RCC 7860 (cell line): ENCODE data around the gene NCKAP5.

ENCODE experiments used
- DNase-seq: peaks from one replicate; pipeline ENCODE4 v3.0.0-alpha.2; 2015; ENCODE audit warnings: low spot score
- FAIRE-seq: peaks from 2 replicates; lab custom pipeline; 2012; peaks lifted over from hg19 to GRCh38; lab: Jason Lieb, UNC

NCKAP5 gene

GRCh38 chr2:133062931-133063665, 505.2 kb downstream of the NCKAP5 start:
- DNase-seq, result no peak
- FAIRE-seq, result no peak

DNA sequence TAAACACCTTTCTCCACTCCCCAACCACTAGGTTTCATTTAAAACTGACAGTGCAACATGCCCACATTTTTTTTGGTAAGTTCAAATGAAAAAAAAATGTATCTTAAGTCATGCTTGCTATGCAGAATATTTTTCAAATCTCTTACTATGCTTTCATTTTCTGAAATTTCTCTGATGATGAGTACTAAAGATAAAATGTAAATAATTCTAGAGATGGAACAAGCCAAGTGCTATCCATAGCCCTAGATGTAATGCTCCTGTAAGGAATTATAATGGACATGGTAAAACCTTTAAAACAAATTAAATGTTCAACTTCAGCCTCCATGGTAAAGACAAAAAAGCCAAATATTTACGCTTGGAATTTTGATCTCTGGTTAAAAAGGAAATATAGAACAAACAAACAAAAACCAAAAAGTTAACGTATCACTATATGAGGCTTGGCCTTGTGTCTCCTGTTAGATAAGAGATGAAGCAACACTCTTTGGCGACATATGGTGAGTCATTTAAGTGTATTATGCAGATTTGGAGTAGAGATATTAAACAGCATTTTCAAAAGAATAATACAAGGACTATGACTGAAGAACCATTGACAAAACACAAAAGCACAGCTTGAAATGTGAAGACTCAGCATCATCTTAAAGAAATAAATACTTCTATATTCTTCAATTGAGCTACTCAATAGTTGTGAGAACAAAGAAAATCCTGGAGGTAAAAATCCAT, 506.2 kb downstream of the NCKAP5 start:
- DNase-seq (no peak), FAIRE-seq (no peak)

DNA sequence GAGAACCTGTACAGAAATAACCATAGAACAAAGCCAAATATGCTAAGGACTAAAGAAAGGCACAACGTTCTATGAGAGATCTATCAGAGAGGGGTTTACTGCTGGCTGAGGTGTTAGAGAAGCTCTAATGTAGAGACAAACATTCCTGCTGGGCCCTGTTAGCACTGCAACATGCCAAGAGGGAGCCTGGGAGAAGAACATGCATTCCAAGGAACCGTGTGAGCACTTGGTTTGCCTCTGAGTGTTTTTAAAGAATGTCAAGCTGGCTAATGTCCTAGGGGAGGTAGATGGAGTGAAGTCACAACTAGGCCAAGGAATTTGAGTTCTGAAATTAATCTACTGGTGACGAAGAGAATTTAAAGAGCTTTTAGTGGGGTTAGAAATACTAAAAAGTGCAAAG, 514.0 kb downstream of the NCKAP5 start:
- DNase-seq, result no peak
- no peak for FAIRE-seq

- DNase-seq, result no peak
- FAIRE-seq, result no peak
Measured at GRCh38 chr2:133053541-133053940, 514.7 kb downstream of the NCKAP5 start.

- no peak for FAIRE-seq
- DNase-seq, result peak; percentile 58
Measured at GRCh38 chr2:133045787-133046186, 522.5 kb downstream of the NCKAP5 start.

DNA sequence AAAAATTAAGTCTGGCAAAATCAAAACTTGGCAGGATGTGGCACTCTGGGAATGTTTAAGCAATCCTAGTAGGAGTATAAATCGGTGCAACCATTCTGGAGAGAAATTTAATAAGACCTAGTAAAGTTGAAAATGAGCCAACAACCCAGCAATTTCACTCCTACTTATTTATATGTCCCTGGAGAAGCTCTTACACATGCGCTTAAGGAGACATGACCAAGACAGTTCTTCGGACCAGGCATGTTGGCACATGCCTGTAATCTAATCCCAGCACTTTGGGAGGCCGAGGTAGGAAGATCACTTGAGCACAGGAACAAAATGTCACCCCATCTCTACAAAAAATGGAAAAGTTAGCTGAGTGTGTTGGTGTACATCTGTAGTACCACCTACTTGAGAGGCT, 523.7 kb downstream of the NCKAP5 start:
- DNase-seq (no peak), FAIRE-seq (no peak)

- DNase-seq, result peak; percentile 48
Measured at GRCh38 chr2:133040170-133040569, 528.1 kb downstream of the NCKAP5 start.

DNA sequence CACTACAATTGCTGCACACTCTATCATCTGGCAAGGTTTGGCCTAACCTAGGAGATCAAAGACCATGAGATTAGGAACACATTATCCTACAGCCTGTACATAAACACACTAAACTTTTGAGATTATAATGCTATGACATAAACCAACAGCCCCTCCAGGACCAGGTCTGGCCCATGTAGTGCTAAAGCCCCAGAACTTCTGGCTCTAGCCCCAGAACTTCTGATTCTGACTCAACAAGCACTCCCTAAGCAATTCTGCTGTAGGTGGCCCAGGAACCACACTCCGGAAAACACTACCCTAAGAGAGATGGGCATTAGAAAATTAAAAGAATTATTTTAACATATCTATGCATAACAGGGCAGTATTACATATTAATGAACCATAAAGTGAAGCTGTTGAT, 528.7 kb downstream of the NCKAP5 start:
- no peak for FAIRE-seq

More at GRCh38 chr2:133040170-133040569, 528.1 kb downstream of the NCKAP5 start:
- FAIRE-seq, result no peak

GRCh38 chr2:133026536-133027177, 541.6 kb downstream of the NCKAP5 start:
- FAIRE-seq (no peak), DNase-seq (no peak)

More for the DNA sequence above, 528.7 kb downstream of the NCKAP5 start:
- DNase-seq, result no peak

- FAIRE-seq (no peak), DNase-seq (no peak)
Measured at GRCh38 chr2:133025004-133025403, 543.3 kb downstream of the NCKAP5 start.

- DNase-seq (no peak), FAIRE-seq (no peak)
Measured at GRCh38 chr2:133012847-133013734, 555.2 kb downstream of the NCKAP5 start.

- DNase-seq (no peak), FAIRE-seq (no peak)
Measured at GRCh38 chr2:133004623-133005022, 563.6 kb downstream of the NCKAP5 start.

GRCh38 chr2:132999421-132999820, 568.8 kb downstream of the NCKAP5 start:
- FAIRE-seq (no peak), DNase-seq (no peak)

- no peak for FAIRE-seq
Measured at GRCh38 chr2:132998221-132998620, 570.0 kb downstream of the NCKAP5 start.

DNA sequence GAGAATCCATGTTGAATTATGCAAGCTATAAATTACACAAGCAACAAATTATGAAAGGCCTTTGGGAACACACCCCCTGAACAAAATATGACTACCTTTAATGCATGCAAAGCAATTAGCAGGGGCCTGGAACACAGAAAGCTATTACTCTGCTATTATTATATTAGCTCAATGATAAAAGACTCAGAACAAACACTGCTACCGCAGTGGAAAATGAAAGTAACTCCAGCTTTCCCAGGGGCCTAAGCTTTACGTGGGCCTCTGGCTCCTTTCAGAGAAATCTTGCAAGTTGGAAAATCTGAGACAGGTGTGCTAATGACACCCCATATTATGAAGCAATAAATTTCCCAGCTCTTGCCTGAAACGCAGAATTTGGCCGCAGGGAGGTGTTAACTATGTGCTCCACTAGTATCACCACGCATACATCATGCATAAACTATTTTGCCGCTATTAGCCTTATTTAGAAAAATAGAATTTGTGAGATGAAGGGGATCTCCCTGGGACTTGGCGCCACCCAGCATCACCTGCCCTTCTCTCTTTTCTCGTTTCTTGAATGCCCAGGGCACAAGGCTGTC, 576.7 kb downstream of the NCKAP5 start:
- FAIRE-seq (no peak), DNase-seq (no peak)

More at GRCh38 chr2:132998221-132998620, 570.0 kb downstream of the NCKAP5 start:
- no peak for DNase-seq

DNA sequence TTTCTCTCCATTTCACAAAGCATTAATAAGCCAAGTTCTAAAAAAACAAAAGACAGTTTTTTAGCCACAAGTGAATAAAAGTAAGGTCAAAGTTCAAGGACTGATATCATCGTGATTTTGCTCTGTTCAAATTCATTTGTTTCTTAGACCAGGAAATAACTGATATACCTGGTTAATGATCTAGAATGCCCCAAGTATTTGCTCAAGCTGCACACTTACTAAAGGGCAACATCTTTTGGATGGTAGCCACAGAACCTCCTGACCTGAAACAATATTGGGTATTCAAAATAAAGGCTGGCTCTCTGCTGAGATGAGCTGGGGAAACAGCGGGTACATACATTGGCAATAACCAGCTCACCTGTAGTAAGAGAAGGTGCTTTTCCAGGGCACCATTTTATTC, 583.5 kb downstream of the NCKAP5 start:
- DNase-seq (no peak), FAIRE-seq (no peak)

DNA sequence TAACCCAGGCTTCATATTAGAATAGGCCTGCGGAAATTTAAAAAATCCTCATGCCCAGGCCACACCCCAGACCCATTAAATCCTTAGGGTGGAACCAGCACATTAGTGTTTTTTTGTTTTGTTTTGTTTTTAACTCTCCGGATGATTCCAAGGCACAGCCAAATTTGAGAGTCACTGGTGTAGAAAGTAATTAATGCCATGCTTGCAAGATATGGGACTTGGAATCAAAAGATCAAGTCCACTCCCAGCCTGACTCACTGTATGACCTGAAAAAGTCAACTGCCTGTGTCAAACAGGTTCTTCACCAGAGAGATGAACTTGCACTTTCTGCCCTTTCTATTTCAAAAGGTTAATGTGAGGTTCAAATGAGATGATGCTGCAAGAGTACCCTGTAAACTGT, 588.0 kb downstream of the NCKAP5 start:
- FAIRE-seq (no peak), DNase-seq (no peak)

DNA sequence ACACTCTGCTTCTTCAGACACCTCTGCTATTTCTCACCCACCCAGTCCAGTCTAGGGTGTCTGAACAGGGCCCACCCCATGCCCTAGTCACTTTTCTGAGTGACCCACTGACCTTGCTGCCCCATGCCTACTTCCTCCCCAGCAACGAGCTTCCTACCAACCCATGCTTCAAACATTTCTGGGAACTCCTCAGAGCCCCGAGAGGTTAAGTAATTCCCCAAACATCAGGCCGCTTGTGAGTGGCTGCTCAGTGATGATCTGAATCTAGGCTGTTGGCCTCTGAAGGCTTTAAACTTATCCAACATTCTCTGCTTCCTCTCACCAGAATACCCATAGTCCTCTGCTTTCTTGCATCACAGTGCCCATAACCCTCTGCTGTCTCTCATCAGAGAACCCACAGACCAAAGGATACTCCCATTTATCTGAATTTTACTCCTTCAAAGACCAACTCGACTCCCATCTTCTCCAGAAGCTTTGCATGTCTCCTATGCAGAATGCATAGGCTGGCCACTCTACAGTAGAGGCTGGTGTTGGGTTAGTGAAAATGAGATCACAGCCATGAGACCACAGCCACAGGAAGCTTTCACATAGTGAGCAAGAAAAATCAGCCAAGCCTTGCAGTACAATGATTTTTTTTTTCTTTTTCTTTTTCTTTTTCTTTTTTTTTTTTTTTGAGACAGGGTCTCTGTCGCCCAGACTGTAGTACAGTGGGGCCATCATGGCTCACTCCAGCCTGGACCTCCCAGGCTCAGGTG, 588.7 kb downstream of the NCKAP5 start:
- FAIRE-seq (no peak), DNase-seq (no peak)

DNA sequence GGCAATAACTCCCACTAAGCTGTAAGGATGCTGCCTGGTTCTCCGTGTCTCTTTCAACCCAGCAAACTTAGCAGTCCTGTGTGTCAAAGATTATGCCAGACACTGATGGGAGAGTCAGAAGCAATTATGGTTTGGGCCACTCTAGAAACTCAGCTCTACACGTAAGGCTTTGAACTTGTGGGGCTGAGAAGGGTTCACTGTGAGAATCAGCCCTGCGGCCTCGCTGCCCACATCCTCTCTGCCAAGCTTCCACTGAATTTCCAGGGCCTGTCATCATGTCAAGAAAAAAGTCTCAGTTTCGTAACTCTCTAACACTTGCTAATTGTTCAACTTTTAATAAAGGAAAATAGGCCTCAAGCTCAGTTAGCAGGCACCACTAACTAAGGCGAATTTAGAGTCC, 589.4 kb downstream of the NCKAP5 start:
- DNase-seq, result no peak

More for the DNA sequence above, 589.4 kb downstream of the NCKAP5 start:
- no peak for FAIRE-seq
